Naive B cell (primary cell): Measurements from ENCODE around the gene CALR3. TPM values are rescaled to one million over a fixed set of nuclear protein-coding genes. Genes with fewer than 3 reads are reported as not detected.
A peak's percentile ranks its signal among the peaks of the same experiment; 100 is the strongest.
"Not testable (repeated sequence)": the region's sequence is repeated elsewhere in the genome, so short reads cannot be mapped to it uniquely, and the experiment has no call there.

ENCODE experiments used
- ATAC-seq, 2 donors: fragments of 150-1000 bp; cut with Tn5 transposase; 2 replicates each; pipeline ENCODE4 v1.10.0; 2021; ENCODE audit warnings: low read depth in 2 of 2, mild to moderate bottlenecking in 2 of 2, moderate library complexity in 2 of 2
- DNase-seq: peaks from one replicate; pipeline ENCODE4 v3.0.0; 2022
- H3K27ac Mint-ChIP-seq, 6 donors: one replicate each; pipeline ENCODE4 v1.8.0; 2020 to 2022; ENCODE audit warnings: mild to moderate bottlenecking in 6 of 6, mixed read lengths in 6 of 6, moderate library complexity in 5 of 6, inconsistent platforms in 2 of 6
- H3K27me3 Mint-ChIP-seq, 3 donors: one replicate each; pipeline ENCODE4 v1.8.0; 2021 to 2022; ENCODE audit warnings: mixed read lengths in 3 of 3, mild to moderate bottlenecking in 1 of 3
- H3K36me3 Mint-ChIP-seq, 2 donors: one replicate each; pipeline ENCODE4 v1.8.0; 2020 to 2022; ENCODE audit warnings: mixed read lengths in 2 of 2, inconsistent platforms in 1 of 2, mild to moderate bottlenecking in 1 of 2
- H3K4me1 Mint-ChIP-seq, 3 donors: one replicate each; pipeline ENCODE4 v1.8.0; 2020 to 2022; ENCODE audit warnings: mixed read lengths in 3 of 3, inconsistent platforms in 1 of 3, mild to moderate bottlenecking in 1 of 3, moderate library complexity in 1 of 3
- H3K4me3 Mint-ChIP-seq, 8 donors: one replicate each; pipeline ENCODE4 v1.8.0; 2020 to 2022; ENCODE audit warnings: mild to moderate bottlenecking in 8 of 8, mixed read lengths in 8 of 8, moderate library complexity in 8 of 8, inconsistent platforms in 2 of 8
- H3K9me3 Mint-ChIP-seq, 7 donors: one replicate each; pipeline ENCODE4 v1.8.0; 2020 to 2022; ENCODE audit warnings: mixed read lengths in 7 of 7, mild to moderate bottlenecking in 5 of 7, inconsistent platforms in 2 of 7, moderate library complexity in 1 of 7
- polyA plus RNA-seq, 6 donors: library from polyadenylated mRNA; unstranded; fragments of 300-500 nt; fragmentation: Illumina TruSeq; gene quantifications; one replicate each; pipeline ENCODE4 v1.2.3, GENCODE V29; 2021; ENCODE audit warnings: low read depth in 6 of 6

CALR3 gene
- polyA plus RNA-seq, 6 donors from 2014 or later = 0.41 TPM; not detected in 5

DNA sequence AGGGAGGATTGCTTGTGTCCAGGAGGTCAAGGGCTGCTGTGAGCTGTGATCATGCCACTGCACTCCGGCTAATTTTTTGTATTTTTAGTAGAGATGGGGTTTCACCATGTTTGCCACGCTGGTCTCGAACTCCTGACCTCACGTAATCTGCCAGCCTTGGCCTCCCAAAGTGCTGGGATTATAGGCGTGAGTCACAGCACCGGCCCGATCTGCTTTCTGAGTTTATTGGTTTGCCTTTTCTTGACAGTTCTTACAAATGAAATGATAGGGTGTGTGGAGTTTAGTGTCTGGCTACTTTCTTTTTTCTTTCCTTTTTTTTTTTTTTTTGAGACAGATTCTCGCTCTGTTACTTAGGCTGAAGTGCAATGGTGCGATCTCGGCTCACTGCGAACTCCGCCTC is 1.1 kb upstream of the CALR3 start:
- Mint-ChIP-seq H3K4me3 (peak overlapping the region; percentile 78 to 97 (median 92)), H3K27me3 (no peaks in the 10 kb centered on the region), H3K27ac (peak overlapping the region in 4 of 6 donors; percentile 35 to 81 (median 50)), H3K4me1 (peaks cover 6 to 24% (median 10%) of the 10 kb centered on the region in 3 donors), H3K9me3 (no peaks in the 10 kb centered on the region), H3K36me3 (peaks cover 0 to 5% of the 10 kb centered on the region in 2 donors)
- ATAC-seq = no peak
- DNase-seq = no peak

DNA sequence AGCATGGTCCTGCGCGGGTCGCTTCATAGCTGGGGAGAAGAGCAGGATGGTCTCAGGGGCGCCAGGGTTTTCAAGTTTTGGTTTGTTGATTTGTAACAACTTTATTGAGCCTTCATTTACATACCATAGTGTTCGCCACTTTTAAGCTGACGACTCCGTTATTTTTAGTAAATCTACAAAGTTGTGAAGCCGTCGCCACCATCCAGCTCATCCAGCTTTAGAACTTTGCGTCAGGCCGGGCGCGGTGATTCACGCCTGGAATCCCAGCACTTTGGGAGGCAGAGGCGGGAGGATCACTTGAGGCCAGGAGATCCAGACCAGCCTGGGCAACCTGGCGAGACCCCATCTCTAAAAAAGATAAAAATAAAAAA is 631 bp upstream of the CALR3 start:
- peak overlapping the region; percentile 86 to 97 (median 94) for H3K4me3 Mint-ChIP-seq
- H3K27ac Mint-ChIP-seq = peak overlapping the region in 5 of 6 donors; percentile 90 to 98 (median 96)
- H3K9me3 Mint-ChIP-seq = no peaks in the 10 kb centered on the region
- H3K4me1 Mint-ChIP-seq = peaks cover 6 to 24% (median 10%) of the 10 kb centered on the region in 3 donors
- DNase-seq = no peak
- no peaks in the 10 kb centered on the region for H3K27me3 Mint-ChIP-seq
- H3K36me3 Mint-ChIP-seq = peaks cover 0 to 5% of the 10 kb centered on the region in 2 donors
- ATAC-seq = no peak

DNA sequence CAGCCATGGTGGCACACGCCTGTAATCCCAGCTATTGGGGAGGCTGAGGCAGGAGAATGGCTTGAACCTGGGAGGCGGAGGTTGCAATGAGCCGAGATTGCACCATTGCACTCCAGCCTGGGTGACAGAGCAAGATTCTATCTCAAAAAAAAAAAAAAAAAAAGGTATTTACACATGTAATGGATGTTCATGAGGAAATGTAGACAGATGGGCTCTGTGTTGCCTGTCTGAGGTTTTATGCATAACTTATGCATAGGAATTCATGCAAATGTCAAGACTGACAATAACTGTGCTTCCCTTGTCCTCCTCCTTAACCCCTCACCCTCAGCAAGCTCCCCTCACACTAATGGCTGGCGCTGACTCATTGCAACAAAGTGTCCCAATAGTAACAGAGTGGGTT is 9.5 kb downstream of the CALR3 start:
- ATAC-seq, H3K27me3 Mint-ChIP-seq, H3K36me3 Mint-ChIP-seq, H3K4me3 Mint-ChIP-seq, H3K9me3 Mint-ChIP-seq, DNase-seq, H3K4me1 Mint-ChIP-seq, H3K27ac Mint-ChIP-seq: not testable (repeated sequence)

DNA sequence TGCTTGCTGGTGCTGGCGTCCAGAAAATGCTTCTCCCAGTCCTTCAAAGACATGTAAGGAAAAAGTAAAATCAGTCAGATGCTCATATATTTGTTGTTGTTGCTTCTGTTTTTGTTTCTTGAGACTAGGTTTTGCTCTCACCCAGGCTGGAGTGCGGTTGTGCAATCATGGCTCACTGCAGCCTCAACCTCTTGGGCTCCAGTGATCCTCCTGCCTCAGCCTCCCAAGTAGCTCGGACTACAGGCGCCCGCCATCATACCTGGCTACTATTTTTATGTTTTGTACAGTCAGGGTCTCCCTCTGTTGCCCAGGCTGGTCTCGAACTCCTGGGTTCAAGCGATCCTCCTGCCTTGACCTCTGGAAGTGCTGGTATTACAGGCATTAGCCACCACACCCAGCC is 13.2 kb downstream of the CALR3 start:
- ATAC-seq (no peak), DNase-seq (no peak)
- no peaks in the 10 kb centered on the region for H3K4me1 Mint-ChIP-seq
- H3K4me3 Mint-ChIP-seq = no peak overlapping the region
- no peaks in the 10 kb centered on the region for H3K9me3 Mint-ChIP-seq
- no peaks in the 10 kb centered on the region for H3K36me3 Mint-ChIP-seq
- no peaks in the 10 kb centered on the region for H3K27me3 Mint-ChIP-seq
- H3K27ac Mint-ChIP-seq = no peak overlapping the region

DNA sequence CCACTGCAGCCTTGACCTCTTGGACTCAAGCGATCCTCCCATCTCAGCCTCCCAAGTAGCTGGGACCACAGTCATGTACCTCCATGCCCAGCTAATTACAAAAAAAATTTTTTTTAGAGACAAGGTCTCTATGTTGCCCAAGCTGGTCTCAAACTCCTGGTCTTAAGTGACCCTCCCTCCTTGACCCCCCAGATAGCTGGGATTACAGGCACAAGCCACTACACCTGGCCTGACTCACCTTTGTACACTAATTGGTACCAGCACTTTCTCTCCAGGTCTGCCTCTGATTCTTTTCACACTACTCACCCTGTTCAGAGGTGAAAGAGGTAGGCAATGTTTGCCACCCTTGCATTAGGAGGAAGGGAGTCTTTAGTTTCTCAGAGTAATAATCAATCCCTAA is 18.7 kb downstream of the CALR3 start:
- H3K4me3 Mint-ChIP-seq = no peak overlapping the region
- no peaks in the 10 kb centered on the region for H3K9me3 Mint-ChIP-seq
- DNase-seq (no peak), ATAC-seq (no peak)
- no peaks in the 10 kb centered on the region for H3K27me3 Mint-ChIP-seq
- no peaks in the 10 kb centered on the region for H3K4me1 Mint-ChIP-seq
- no peaks in the 10 kb centered on the region for H3K36me3 Mint-ChIP-seq
- H3K27ac Mint-ChIP-seq = no peak overlapping the region

DNA sequence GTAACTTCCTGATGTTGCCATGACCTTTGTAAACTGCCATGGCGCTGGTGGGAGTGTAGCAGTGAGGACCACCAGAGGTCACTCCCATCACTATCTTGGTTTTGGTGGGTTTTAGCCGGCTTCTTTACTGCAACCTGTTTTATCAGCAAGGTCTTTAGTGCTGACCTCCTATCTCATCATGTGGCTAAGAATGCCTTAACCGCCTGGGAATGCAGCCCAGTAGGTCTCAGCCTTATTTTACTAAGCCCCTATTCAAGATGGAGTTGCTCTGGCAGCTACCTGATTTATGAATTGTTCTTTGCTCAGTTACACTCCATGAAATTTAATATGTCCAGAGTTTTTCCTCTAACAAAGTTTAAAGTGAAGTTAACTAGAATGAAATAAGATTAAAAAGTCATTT is 19.6 kb downstream of the CALR3 start:
- no peak overlapping the region for H3K27ac Mint-ChIP-seq
- no peaks in the 10 kb centered on the region for H3K36me3 Mint-ChIP-seq
- H3K4me1 Mint-ChIP-seq = no peaks in the 10 kb centered on the region
- no peak overlapping the region for H3K4me3 Mint-ChIP-seq
- no peaks in the 10 kb centered on the region for H3K27me3 Mint-ChIP-seq
- ATAC-seq (no peak), DNase-seq (no peak)
- no peaks in the 10 kb centered on the region for H3K9me3 Mint-ChIP-seq

DNA sequence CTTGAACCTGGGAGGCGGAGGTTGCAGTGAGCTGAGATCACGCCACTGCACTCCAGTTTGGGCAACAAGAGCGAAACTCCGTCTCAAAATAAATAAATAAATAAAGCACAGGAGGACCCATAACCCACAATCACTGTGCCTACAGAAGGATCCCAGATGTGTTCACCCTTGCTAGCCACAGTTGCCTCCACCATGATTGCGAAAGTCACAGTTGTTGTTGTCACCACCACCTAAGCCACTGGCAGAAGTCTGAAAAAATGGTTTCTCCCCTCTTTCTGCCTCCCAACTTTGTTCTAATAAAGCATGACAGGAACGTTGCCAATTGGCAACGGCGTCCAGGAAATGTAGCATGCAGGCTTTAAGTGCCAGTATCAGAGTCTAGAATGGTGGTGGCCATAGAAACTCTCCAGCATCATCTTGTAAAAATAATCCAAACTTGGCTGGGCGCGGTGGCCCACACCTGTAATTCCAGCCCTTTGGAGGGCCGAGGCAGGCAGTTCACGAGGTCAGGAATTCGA is 22.0 kb downstream of the CALR3 start:
- H3K4me3 Mint-ChIP-seq = peak overlapping the region in 1 of 8 donors; percentile 18
- peaks cover 15 to 22% (median 18%) of the 10 kb centered on the region in 3 donors for H3K4me1 Mint-ChIP-seq
- H3K27ac Mint-ChIP-seq = peak overlapping the region in 1 of 6 donors; percentile 86
- no peaks in the 10 kb centered on the region for H3K9me3 Mint-ChIP-seq
- ATAC-seq (no peak), DNase-seq (no peak)
- no peaks in the 10 kb centered on the region for H3K36me3 Mint-ChIP-seq
- H3K27me3 Mint-ChIP-seq = no peaks in the 10 kb centered on the region

DNA sequence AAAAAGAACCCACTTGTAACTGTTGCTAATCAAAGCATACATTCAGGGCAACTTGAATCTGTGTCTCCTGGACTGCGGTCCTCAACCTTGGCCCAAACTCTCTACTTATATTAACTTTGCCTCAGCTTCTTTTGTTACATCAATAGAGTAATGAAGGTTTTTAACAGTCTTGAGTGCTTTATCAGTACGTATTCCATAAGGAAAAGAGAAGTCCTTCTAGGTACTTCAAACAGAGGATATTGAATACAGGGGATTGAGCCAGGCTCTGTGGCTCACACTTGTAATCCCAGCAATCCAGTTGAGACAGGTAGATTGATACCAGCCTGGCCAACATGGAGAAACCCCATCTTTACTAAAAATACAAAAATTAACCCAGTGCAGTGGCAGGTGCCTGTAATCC is 23.0 kb downstream of the CALR3 start:
- ATAC-seq (no peak), DNase-seq (no peak)
- Mint-ChIP-seq H3K27ac (no peak overlapping the region), H3K9me3 (no peaks in the 10 kb centered on the region), H3K4me3 (peak overlapping the region in 6 of 8 donors; percentile 53 to 90 (median 82)), H3K36me3 (no peaks in the 10 kb centered on the region), H3K4me1 (peaks cover 21 to 31% (median 23%) of the 10 kb centered on the region in 3 donors), H3K27me3 (no peaks in the 10 kb centered on the region)

DNA sequence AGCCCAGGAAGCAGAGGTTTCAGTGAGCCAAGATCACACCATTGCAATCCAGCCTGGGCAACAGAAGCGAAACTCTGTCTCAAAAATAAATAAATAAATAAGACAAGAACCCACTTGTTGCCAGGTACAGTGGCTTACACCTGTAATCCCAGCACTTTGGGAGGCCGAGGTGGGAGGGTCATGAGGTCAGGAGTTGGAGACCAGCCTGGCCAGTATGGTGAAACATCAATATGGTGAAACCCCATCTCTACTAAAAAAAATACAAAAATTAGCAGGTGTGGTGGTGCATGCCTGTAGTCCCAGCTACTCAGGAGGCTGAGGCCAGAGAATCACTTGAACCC is 23.4 kb downstream of the CALR3 start:
- H3K27me3 Mint-ChIP-seq, ATAC-seq: not testable (repeated sequence)

DNA sequence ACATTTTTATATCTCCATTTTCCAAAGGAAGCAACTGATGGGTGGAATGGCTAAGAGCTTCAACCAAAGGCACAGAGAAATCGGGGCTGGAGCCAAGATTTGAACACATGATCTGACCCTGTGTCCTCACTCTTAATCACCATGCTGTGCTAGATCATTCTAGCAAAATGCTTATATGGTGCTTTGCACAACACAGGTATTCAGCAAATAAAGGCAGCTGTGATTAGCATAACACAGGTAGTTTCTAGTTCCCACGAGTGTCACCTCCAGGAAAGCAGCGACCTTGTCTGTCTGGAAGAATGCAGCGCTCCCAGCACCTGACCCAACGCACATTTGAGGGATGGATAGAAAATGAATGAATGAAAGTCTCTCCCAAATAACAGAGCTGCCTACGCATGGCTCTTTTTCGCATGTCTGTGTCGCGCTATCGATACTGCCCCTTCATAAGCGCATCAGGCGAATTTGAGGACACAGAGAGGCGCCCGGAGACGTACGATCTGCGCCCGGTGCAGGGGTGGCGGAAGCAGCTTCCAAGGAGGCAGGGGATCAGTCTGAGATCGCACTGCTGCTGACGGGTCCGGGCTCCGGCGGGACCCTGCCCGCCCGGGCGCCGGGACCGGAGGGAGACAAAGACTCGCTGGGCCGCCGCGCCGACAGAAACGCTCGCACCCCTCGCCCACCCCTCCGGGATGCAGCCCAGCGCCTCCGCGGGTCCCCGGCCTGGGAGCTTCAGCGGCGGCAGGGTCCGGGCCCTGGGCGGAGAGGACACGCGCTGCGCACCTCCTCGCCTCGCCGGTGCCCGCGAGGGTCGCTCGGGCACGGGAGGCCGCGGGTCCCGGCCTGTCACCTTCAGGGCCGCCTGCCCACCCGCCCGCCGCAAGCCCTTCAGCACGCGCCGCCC is 24.8 kb downstream of the CALR3 start:
- peaks cover 33 to 47% (median 39%) of the 10 kb centered on the region in 3 donors for H3K4me1 Mint-ChIP-seq
- no peaks in the 10 kb centered on the region for H3K27me3 Mint-ChIP-seq
- ATAC-seq = peak; percentile 13 to 14
- H3K4me3 Mint-ChIP-seq = peak overlapping the region; percentile 78 to 94 (median 90)
- no peak for DNase-seq
- H3K27ac Mint-ChIP-seq = peak overlapping the region in 4 of 6 donors; percentile 73 to 94 (median 90)
- H3K36me3 Mint-ChIP-seq = no peaks in the 10 kb centered on the region
- no peaks in the 10 kb centered on the region for H3K9me3 Mint-ChIP-seq

More for the DNA sequence above, 23.4 kb downstream of the CALR3 start:
- not testable (repeated sequence) for DNase-seq, H3K36me3 Mint-ChIP-seq, H3K9me3 Mint-ChIP-seq
- H3K4me1 Mint-ChIP-seq = peaks cover 26 to 36% (median 27%) of the 10 kb centered on the region in 3 donors
- peak overlapping the region; percentile 75 to 93 (median 84) for H3K4me3 Mint-ChIP-seq
- peak overlapping the region in 3 of 6 donors; percentile 42 to 91 (median 45) for H3K27ac Mint-ChIP-seq

DNA sequence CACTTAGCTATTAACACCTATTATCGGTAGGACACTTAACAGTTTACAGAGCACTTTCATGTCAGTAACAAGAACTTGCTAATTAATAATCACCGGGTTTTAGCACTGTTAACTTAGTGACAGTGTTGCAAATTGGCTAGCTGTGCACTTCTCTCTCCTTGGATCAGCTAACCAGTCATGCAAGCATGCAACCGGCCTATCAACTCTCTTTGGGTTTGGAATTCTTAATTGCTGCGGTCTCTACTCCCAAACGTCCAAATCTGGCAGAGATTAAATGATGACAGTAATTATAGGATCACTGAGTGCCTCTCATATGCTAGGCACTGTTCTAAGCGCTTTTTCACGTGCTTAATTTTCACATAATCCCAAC is 25.4 kb downstream of the CALR3 start:
- DNase-seq (no peak), ATAC-seq (no peak)
- Mint-ChIP-seq H3K27me3 (no peaks in the 10 kb centered on the region), H3K9me3 (no peaks in the 10 kb centered on the region), H3K4me1 (peaks cover 37 to 51% (median 44%) of the 10 kb centered on the region in 3 donors), H3K4me3 (peak overlapping the region; percentile 78 to 94 (median 90)), H3K27ac (peak overlapping the region in 2 of 6 donors; percentile 73 to 94), H3K36me3 (no peaks in the 10 kb centered on the region)

DNA sequence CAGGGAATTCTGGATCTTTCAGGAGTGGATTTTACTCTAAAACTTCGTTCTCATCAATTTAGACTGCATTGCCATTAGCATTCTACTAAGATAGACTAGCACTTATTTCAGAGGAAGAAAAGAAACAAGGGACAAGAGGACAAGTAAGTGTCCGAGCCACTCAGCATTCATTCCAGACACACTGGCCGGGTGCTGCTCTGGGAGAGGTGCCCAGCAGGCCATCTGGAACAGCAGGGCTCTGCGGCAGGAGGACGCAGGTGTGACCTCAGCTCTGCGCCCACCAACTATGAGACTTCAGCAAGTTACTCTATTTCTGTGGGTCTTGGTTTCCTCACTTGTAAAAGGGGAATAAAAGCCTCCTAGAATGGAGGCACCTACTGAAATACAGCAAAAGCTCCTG is 28.4 kb downstream of the CALR3 start:
- ATAC-seq (no peak), DNase-seq (no peak)
- peak overlapping the region in 3 of 6 donors; percentile 63 to 70 (median 68) for H3K27ac Mint-ChIP-seq
- H3K4me1 Mint-ChIP-seq = peaks cover 54 to 78% (median 71%) of the 10 kb centered on the region in 3 donors
- H3K4me3 Mint-ChIP-seq = peak overlapping the region in 2 of 8 donors; percentile 54 to 76
- H3K27me3 Mint-ChIP-seq = no peaks in the 10 kb centered on the region
- H3K9me3 Mint-ChIP-seq = no peaks in the 10 kb centered on the region
- H3K36me3 Mint-ChIP-seq = no peaks in the 10 kb centered on the region

DNA sequence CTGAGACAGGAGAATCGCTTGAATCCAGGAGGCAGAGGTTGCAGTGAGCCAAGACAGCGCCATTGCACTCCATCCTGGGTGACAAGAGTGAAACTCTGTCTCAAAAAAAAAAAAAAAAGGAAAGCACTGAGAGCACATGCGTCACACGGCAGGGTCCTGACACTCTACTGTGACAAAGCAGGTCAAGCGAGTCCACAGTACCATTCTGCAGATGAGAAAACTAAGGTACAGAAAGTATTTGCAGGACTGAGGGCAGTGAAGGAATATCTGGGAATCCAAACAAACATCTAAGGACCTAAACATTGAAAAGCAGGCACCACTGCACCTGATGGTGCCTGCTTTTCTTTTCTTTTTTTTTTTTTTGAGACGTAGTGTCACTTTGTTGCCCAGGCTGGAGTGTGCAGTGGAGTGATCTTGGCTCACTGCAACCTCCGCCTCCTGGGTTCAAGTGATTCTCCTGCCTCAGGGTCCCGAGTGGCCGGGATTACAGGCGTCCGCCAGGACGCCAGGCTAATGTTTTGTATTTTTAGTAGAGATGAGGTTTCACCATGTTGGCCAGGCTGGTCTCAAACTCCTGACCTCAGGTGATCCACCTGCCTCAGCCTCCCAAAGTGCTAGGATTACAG is 29.1 kb downstream of the CALR3 start:
- not testable (repeated sequence) for DNase-seq, H3K36me3 Mint-ChIP-seq, ATAC-seq, H3K27me3 Mint-ChIP-seq, H3K9me3 Mint-ChIP-seq
- H3K4me3 Mint-ChIP-seq = peak overlapping the region in 1 of 8 donors; percentile 76
- peaks cover 59 to 85% (median 78%) of the 10 kb centered on the region in 3 donors for H3K4me1 Mint-ChIP-seq
- peak overlapping the region in 3 of 6 donors; percentile 68 to 89 (median 74) for H3K27ac Mint-ChIP-seq

DNA sequence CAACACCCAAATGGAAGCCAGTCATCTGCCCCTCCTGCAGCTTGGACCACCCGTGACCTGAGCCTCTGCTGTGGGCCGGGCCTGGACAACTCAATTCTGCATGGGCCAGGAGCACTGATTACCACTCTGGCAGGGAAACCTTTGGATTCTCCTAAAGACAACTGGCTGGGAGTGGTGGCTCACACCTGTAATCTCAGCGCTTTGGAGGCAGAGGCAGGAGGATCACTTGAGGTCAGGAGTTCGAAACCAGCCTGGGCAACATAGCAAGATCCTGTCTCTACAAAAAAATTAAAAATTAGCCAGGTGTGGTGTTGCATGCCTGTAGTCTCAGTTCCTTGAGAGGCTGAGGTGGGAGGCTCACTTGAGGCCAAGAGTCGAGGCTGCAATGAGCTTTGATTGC is 30.7 kb downstream of the CALR3 start:
- no peak overlapping the region for H3K4me3 Mint-ChIP-seq
- no peak for ATAC-seq
- peak overlapping the region in 1 of 6 donors; percentile 47 for H3K27ac Mint-ChIP-seq
- no peaks in the 10 kb centered on the region for H3K27me3 Mint-ChIP-seq
- DNase-seq = no peak
- H3K4me1 Mint-ChIP-seq = peaks cover 57 to 87% (median 82%) of the 10 kb centered on the region in 3 donors
- H3K9me3 Mint-ChIP-seq = no peaks in the 10 kb centered on the region
- H3K36me3 Mint-ChIP-seq = no peaks in the 10 kb centered on the region
